NB4 (cell line): ENCODE measurements around the gene TEC.
"Not testable (repeated sequence)": the region's sequence is repeated elsewhere in the genome, so short reads cannot be mapped to it uniquely, and the experiment has no call there.

ENCODE experiments used
- POLR2A ChIP-seq: IDR thresholded peaks from 2 replicates; pipeline ENCODE4 v1.6.1; 2011; ENCODE audit warnings: mild to moderate bottlenecking; ENCODE audit not compliant: insufficient read length; ENCODE audit errors: extremely low read depth
- TF ChIP-seq, protein P1 (sequence below): IDR thresholded peaks from one replicate; pipeline ENCODE4 v1.5.1; 2012; ENCODE audit warnings: low read depth, low read length

DNA sequence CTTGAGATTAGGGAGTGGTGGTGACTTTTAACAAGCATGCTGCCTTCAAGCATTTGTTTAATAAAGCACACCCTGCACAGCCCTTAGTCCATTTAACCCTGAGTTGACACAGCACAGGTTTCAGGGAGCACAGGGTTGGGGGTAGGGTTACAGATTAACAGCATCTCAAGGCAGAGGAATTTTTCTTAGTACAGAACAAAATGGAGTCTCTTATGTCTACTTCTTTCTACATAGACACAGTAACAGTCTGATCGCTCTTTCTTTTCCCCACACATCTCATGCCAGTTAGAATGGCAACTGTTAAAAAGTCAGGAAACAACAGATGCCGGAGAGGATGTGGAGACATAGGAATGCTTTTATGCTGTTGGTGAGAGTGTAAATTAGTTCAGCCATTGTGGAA is 16.4 kb upstream of the TEC start:
- TF ChIP-seq POLR2A, result not testable (repeated sequence)
- TF ChIP-seq, protein P1, sequence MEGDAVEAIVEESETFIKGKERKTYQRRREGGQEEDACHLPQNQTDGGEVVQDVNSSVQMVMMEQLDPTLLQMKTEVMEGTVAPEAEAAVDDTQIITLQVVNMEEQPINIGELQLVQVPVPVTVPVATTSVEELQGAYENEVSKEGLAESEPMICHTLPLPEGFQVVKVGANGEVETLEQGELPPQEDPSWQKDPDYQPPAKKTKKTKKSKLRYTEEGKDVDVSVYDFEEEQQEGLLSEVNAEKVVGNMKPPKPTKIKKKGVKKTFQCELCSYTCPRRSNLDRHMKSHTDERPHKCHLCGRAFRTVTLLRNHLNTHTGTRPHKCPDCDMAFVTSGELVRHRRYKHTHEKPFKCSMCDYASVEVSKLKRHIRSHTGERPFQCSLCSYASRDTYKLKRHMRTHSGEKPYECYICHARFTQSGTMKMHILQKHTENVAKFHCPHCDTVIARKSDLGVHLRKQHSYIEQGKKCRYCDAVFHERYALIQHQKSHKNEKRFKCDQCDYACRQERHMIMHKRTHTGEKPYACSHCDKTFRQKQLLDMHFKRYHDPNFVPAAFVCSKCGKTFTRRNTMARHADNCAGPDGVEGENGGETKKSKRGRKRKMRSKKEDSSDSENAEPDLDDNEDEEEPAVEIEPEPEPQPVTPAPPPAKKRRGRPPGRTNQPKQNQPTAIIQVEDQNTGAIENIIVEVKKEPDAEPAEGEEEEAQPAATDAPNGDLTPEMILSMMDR, result not testable (repeated sequence)
